Measurements from ENCODE around the gene UGT2A2. TPM values are rescaled to one million over a fixed set of nuclear protein-coding genes. Genes with fewer than 3 reads are reported as not detected.

Gene UGT2A2
- total RNA-seq, 1 experiment from 2014 or later = not detected

DNA sequence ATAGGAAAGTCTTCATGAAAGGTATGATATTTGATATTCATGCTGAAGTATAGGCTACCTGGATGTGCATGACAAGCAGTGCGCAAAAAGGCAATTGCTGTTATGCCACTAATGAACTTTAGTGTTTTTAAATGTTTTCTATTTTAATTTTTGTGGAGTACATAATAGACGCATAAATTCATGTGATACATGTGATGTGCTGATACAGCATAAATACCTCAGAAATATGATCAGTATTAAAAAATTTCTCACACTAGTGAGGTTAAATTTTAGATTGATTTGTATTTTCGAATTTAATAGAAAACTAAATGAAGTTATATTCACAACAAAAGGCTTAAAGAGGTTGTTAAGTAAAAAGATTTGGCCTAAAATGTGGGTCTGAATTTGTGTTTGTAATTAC, 11.4 kb upstream of the UGT2A2 start:
- H3K9ac ChIP-seq (ENCODE audit: low read length) = no peak overlapping the region
- H3K4me3 ChIP-seq (ENCODE audit: low read length) = no peak overlapping the region
- H3K27ac ChIP-seq (ENCODE audit: low read length) = no peak overlapping the region
- no peak overlapping the region for H3K4me2 ChIP-seq (ENCODE audit: low read depth, low read length, poor library complexity, severe bottlenecking)
- no peaks in the 10 kb centered on the region for H3K79me2 ChIP-seq (ENCODE audit: low read length)
- no peaks in the 10 kb centered on the region for H3K27me3 ChIP-seq (ENCODE audit: low read length)
- no peaks in the 10 kb centered on the region for H3K9me3 ChIP-seq (ENCODE audit: low read length)
- H3K9me2 ChIP-seq (replicated peaks; ENCODE audit: insufficient read depth, low read length) = no peaks in the 10 kb centered on the region
- no peak for DNase-seq
- H3K4me1 ChIP-seq (ENCODE audit: low read length) = no peaks in the 10 kb centered on the region
- H2AFZ ChIP-seq (ENCODE audit: low read length) = no peak overlapping the region
- H4K20me1 ChIP-seq (ENCODE audit: insufficient read depth, low read depth, low read length) = no peaks in the 10 kb centered on the region
- H3K36me3 ChIP-seq (ENCODE audit: insufficient read depth, low read length) = no peaks in the 10 kb centered on the region

DNA sequence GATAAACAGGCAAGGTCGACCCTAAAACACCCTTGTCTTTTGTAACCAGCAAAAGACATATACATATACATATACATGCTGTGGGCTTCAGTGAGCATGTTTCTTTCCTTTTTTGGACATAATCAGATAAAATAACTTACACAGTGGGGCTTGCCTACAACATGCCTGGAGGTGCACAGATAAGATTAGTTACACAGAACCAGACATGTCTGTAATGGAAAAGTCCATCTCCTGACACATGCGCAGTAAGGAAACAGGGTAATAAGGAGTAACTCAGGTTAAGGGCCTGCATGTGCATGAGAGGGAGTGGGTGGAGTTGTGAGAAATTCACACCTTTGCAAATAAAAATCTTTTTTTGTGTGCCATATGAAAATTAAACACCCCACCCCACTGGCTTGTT, 10.2 kb upstream of the UGT2A2 start:
- no peaks in the 10 kb centered on the region for H3K9me2 ChIP-seq (replicated peaks; ENCODE audit: insufficient read depth, low read length)
- H3K9me3 ChIP-seq (ENCODE audit: low read length) = no peaks in the 10 kb centered on the region
- no peaks in the 10 kb centered on the region for H3K4me1 ChIP-seq (ENCODE audit: low read length)
- H3K9ac ChIP-seq (ENCODE audit: low read length) = no peak overlapping the region
- H4K20me1 ChIP-seq (ENCODE audit: insufficient read depth, low read depth, low read length) = no peaks in the 10 kb centered on the region
- H3K4me2 ChIP-seq (ENCODE audit: low read depth, low read length, poor library complexity, severe bottlenecking) = no peak overlapping the region
- H3K27me3 ChIP-seq (ENCODE audit: low read length) = no peaks in the 10 kb centered on the region
- H3K36me3 ChIP-seq (ENCODE audit: insufficient read depth, low read length) = no peaks in the 10 kb centered on the region
- H2AFZ ChIP-seq (ENCODE audit: low read length) = no peak overlapping the region
- H3K4me3 ChIP-seq (ENCODE audit: low read length) = no peak overlapping the region
- H3K27ac ChIP-seq (ENCODE audit: low read length) = no peak overlapping the region
- H3K79me2 ChIP-seq (ENCODE audit: low read length) = no peaks in the 10 kb centered on the region
- no peak for DNase-seq

DNA sequence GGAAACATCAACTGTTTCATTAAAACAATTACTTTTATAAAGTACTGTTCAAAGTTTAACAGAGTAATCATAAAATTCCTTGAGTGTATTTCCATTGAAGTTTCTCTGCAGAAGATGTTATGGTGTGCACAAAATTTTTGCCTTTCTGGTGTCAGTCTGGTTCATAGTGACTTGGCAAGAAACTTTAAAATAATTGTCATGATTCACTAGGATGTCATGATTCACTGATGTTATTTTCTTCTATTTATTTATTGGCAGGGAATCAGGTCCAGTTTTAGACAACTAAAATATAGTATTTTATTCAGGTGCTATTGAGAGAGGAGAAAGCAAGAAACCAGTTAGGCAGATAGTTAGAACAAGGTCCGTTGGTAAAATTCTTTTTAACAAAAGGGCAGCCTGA, 9.8 kb upstream of the UGT2A2 start:
- no peaks in the 10 kb centered on the region for H3K9me2 ChIP-seq (replicated peaks; ENCODE audit: insufficient read depth, low read length)
- no peaks in the 10 kb centered on the region for H4K20me1 ChIP-seq (ENCODE audit: insufficient read depth, low read depth, low read length)
- no peaks in the 10 kb centered on the region for H3K27me3 ChIP-seq (ENCODE audit: low read length)
- H3K79me2 ChIP-seq (ENCODE audit: low read length) = no peaks in the 10 kb centered on the region
- no peak overlapping the region for H3K4me2 ChIP-seq (ENCODE audit: low read depth, low read length, poor library complexity, severe bottlenecking)
- no peaks in the 10 kb centered on the region for H3K36me3 ChIP-seq (ENCODE audit: insufficient read depth, low read length)
- H2AFZ ChIP-seq (ENCODE audit: low read length) = no peak overlapping the region
- no peaks in the 10 kb centered on the region for H3K4me1 ChIP-seq (ENCODE audit: low read length)
- no peak overlapping the region for H3K27ac ChIP-seq (ENCODE audit: low read length)
- H3K9me3 ChIP-seq (ENCODE audit: low read length) = no peaks in the 10 kb centered on the region
- no peak overlapping the region for H3K9ac ChIP-seq (ENCODE audit: low read length)
- H3K4me3 ChIP-seq (ENCODE audit: low read length) = no peak overlapping the region
- DNase-seq = no peak

DNA sequence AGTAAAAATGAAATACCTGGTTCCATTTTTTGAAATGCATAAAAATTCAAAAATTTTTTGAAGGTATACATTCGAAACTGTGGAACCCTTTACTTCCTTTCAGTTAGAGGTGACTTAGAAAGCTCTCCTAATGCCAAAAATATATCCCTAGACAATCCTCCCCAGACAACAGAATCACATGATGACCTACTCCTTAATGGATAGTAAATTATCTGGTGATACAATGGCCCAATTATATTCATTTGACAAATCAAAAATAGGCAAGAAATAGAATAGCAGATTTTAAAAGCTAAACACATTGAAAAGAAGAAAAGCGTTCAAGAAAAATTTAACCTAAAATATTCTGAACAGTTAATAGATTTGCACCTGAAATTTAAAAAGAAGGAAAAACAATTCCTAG, 3.5 kb upstream of the UGT2A2 start:
- Histone ChIP-seq H3K79me2 (ENCODE audit: low read length) (no peaks in the 10 kb centered on the region), H4K20me1 (ENCODE audit: insufficient read depth, low read depth, low read length) (no peaks in the 10 kb centered on the region), H3K4me1 (ENCODE audit: low read length) (no peaks in the 10 kb centered on the region), H3K27me3 (ENCODE audit: low read length) (no peaks in the 10 kb centered on the region), H2AFZ (ENCODE audit: low read length) (no peak overlapping the region), H3K4me3 (ENCODE audit: low read length) (no peak overlapping the region), H3K36me3 (ENCODE audit: insufficient read depth, low read length) (no peaks in the 10 kb centered on the region), H3K9ac (ENCODE audit: low read length) (no peak overlapping the region), H3K9me2 (replicated peaks; ENCODE audit: insufficient read depth, low read length) (no peaks in the 10 kb centered on the region), H3K27ac (ENCODE audit: low read length) (no peak overlapping the region), H3K9me3 (ENCODE audit: low read length) (no peaks in the 10 kb centered on the region), H3K4me2 (ENCODE audit: low read depth, low read length, poor library complexity, severe bottlenecking) (no peak overlapping the region)
- DNase-seq = no peak

DNA sequence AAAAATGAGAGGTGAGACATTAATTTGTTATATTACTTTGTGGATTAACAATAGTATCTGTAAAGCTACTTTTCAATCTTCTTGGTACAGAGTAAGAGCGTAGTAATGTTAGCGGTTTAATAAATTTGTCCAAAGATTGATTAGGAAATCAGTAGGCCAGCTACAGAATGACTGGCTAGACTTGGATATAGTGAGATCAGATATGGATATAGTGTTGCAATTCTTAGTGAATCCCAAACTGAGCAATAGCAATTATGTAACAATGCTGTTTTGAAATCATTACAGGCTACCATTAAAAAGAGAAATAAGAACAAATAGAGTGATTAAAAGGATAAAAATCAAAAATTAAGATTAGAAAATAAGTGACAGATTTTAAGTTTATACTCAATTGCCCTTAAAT, 847 bp upstream of the UGT2A2 start:
- H3K27me3 ChIP-seq (ENCODE audit: low read length) = no peaks in the 10 kb centered on the region
- H4K20me1 ChIP-seq (ENCODE audit: insufficient read depth, low read depth, low read length) = no peaks in the 10 kb centered on the region
- H3K9ac ChIP-seq (ENCODE audit: low read length) = no peak overlapping the region
- no peak overlapping the region for H3K4me2 ChIP-seq (ENCODE audit: low read depth, low read length, poor library complexity, severe bottlenecking)
- no peaks in the 10 kb centered on the region for H3K79me2 ChIP-seq (ENCODE audit: low read length)
- H3K4me1 ChIP-seq (ENCODE audit: low read length) = no peaks in the 10 kb centered on the region
- no peak for DNase-seq
- H3K27ac ChIP-seq (ENCODE audit: low read length) = no peak overlapping the region
- H3K9me3 ChIP-seq (ENCODE audit: low read length) = no peaks in the 10 kb centered on the region
- H2AFZ ChIP-seq (ENCODE audit: low read length) = no peak overlapping the region
- no peak overlapping the region for H3K4me3 ChIP-seq (ENCODE audit: low read length)
- H3K9me2 ChIP-seq (replicated peaks; ENCODE audit: insufficient read depth, low read length) = no peaks in the 10 kb centered on the region
- H3K36me3 ChIP-seq (ENCODE audit: insufficient read depth, low read length) = no peaks in the 10 kb centered on the region

DNA sequence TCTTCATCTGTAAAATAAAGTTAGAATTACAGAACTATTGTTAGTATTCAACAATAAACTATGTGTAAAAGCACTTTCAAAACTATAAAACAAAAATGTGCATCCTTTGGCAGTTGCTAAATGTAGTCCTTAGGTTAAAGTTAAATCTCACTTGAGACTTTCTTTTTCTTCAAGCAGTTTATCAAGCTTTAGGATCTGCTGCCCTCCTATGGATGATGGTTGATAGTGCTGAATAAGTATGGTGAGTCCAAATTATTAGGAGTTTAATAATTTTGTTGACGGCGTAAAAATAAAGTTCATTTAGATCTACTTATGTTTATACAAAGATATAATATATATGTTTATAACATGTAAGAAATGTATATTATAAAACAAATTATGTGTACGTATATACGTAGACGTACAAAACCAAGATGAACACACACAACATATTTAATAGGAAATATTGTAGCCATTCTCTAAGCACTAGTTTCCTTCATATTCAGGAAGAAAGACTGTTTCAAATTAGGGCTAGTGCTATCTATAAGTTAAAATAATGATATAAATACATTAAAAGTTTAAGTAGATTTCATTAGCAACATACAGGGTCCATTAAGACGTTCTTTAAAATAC, 22.3 kb downstream of the UGT2A2 start:
- Histone ChIP-seq H4K20me1 (ENCODE audit: insufficient read depth, low read depth, low read length) (no peaks in the 10 kb centered on the region), H3K79me2 (ENCODE audit: low read length) (no peaks in the 10 kb centered on the region), H3K4me1 (ENCODE audit: low read length) (no peaks in the 10 kb centered on the region), H3K36me3 (ENCODE audit: insufficient read depth, low read length) (no peaks in the 10 kb centered on the region), H3K9me3 (ENCODE audit: low read length) (no peaks in the 10 kb centered on the region), H2AFZ (ENCODE audit: low read length) (no peak overlapping the region), H3K27ac (ENCODE audit: low read length) (no peak overlapping the region), H3K27me3 (ENCODE audit: low read length) (no peaks in the 10 kb centered on the region), H3K4me2 (ENCODE audit: low read depth, low read length, poor library complexity, severe bottlenecking) (no peak overlapping the region), H3K9me2 (replicated peaks; ENCODE audit: insufficient read depth, low read length) (no peaks in the 10 kb centered on the region), H3K4me3 (ENCODE audit: low read length) (no peak overlapping the region), H3K9ac (ENCODE audit: low read length) (no peak overlapping the region)
- DNase-seq = peak; percentile 71

DNA sequence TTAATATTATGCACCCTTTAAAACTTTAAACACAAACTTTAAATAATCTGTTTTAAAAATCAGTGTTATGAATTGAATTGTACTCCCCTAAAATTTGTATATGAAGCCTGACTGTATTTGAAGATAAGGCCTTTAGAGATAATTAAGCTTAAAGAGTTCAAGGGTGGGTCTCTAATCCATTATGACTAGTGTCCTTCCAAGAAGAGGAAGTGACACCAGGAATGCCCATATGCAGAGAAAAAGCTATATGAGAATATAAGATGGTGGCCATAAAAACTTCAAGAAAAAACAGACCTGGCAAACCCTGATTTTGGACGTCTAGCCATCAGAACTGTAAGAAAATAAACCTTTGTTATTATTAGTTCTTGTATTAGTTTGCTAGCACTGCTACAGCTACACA, 29.0 kb downstream of the UGT2A2 start:
- Histone ChIP-seq H3K9ac (ENCODE audit: low read length) (no peak overlapping the region), H3K9me3 (ENCODE audit: low read length) (no peaks in the 10 kb centered on the region), H3K27me3 (ENCODE audit: low read length) (no peaks in the 10 kb centered on the region), H2AFZ (ENCODE audit: low read length) (no peak overlapping the region), H3K4me1 (ENCODE audit: low read length) (no peaks in the 10 kb centered on the region), H3K9me2 (replicated peaks; ENCODE audit: insufficient read depth, low read length) (no peaks in the 10 kb centered on the region), H3K27ac (ENCODE audit: low read length) (no peak overlapping the region), H3K36me3 (ENCODE audit: insufficient read depth, low read length) (no peaks in the 10 kb centered on the region), H3K4me3 (ENCODE audit: low read length) (no peak overlapping the region), H4K20me1 (ENCODE audit: insufficient read depth, low read depth, low read length) (no peaks in the 10 kb centered on the region), H3K4me2 (ENCODE audit: low read depth, low read length, poor library complexity, severe bottlenecking) (no peak overlapping the region), H3K79me2 (ENCODE audit: low read length) (no peaks in the 10 kb centered on the region)
- no peak for DNase-seq

DNA sequence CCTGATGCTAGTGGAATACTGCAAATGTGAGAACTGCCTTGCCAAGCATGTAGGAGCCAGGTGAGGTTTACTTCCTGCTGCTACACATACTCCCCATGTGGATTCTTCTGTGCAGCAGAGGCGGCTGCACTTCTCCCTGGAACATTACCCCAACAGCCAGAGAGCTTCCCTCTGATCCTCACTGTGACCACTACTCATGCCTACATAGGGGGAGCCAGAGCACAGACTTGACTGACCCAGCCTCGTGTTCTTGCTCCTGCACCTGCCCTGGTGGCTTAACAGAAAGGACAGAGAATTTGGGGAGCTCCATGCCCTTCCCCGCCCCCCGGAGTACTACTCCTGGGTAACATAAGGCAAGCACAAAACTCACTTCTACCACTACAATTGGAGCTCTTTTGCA, 38.4 kb downstream of the UGT2A2 start:
- no peak overlapping the region for H3K4me3 ChIP-seq (ENCODE audit: low read length)
- no peak overlapping the region for H2AFZ ChIP-seq (ENCODE audit: low read length)
- no peaks in the 10 kb centered on the region for H3K27me3 ChIP-seq (ENCODE audit: low read length)
- no peak overlapping the region for H3K4me2 ChIP-seq (ENCODE audit: low read depth, low read length, poor library complexity, severe bottlenecking)
- no peak overlapping the region for H3K27ac ChIP-seq (ENCODE audit: low read length)
- no peaks in the 10 kb centered on the region for H3K79me2 ChIP-seq (ENCODE audit: low read length)
- peaks cover 6% of the 10 kb centered on the region for H3K9me3 ChIP-seq (ENCODE audit: low read length)
- H3K36me3 ChIP-seq (ENCODE audit: insufficient read depth, low read length) = no peaks in the 10 kb centered on the region
- no peak for DNase-seq
- no peaks in the 10 kb centered on the region for H3K4me1 ChIP-seq (ENCODE audit: low read length)
- no peaks in the 10 kb centered on the region for H3K9me2 ChIP-seq (replicated peaks; ENCODE audit: insufficient read depth, low read length)
- no peak overlapping the region for H3K9ac ChIP-seq (ENCODE audit: low read length)
- H4K20me1 ChIP-seq (ENCODE audit: insufficient read depth, low read depth, low read length) = no peaks in the 10 kb centered on the region

DNA sequence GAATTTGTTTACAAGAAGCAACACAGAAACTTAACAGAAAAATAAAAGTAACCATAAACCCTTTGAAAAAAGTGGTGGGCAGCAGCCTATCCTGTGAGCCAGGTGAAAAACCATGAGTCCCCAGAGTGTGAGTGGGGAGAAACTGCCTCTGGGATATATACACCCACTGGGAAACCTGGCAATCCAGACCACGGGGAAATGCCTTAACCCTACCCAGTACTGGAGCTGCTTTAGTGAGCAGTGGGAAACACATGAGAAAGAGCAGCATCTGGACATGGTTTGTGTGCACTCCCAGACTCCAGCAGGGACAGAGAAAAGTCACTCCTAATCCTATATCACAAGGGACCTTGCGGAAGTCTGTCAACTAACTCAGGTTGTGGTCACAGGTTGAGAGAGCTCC, 39.4 kb downstream of the UGT2A2 start:
- Histone ChIP-seq H3K36me3 (ENCODE audit: insufficient read depth, low read length) (no peaks in the 10 kb centered on the region), H3K9me2 (replicated peaks; ENCODE audit: insufficient read depth, low read length) (no peaks in the 10 kb centered on the region), H3K9me3 (ENCODE audit: low read length) (peaks cover 6% of the 10 kb centered on the region)

More for the DNA sequence above, 39.4 kb downstream of the UGT2A2 start:
- Histone ChIP-seq H4K20me1 (ENCODE audit: insufficient read depth, low read depth, low read length) (no peaks in the 10 kb centered on the region), H3K4me3 (ENCODE audit: low read length) (no peak overlapping the region), H3K4me2 (ENCODE audit: low read depth, low read length, poor library complexity, severe bottlenecking) (no peak overlapping the region), H3K27me3 (ENCODE audit: low read length) (no peaks in the 10 kb centered on the region), H3K9ac (ENCODE audit: low read length) (no peak overlapping the region), H2AFZ (ENCODE audit: low read length) (no peak overlapping the region), H3K79me2 (ENCODE audit: low read length) (no peaks in the 10 kb centered on the region), H3K4me1 (ENCODE audit: low read length) (no peaks in the 10 kb centered on the region), H3K27ac (ENCODE audit: low read length) (no peak overlapping the region)
- no peak for DNase-seq

All from Karpas-422 (cell line).